Caco-2 (cell line): ENCODE measurements around the gene PRICKLE4. TPM values are rescaled to one million over a fixed set of nuclear protein-coding genes. Genes with fewer than 3 reads are reported as not detected.

Experiments
- BruUV-seq: library from RNA; stranded (reverse); fragments of 400-500 nt; replicated peaks from 2 replicates; lab custom pipeline; 2021; lab: Mats Ljungman, UMichigan
- CTCF ChIA-PET: fragments of 300-600 bp; sonication (Branson Sonifier 250); formaldehyde crosslinking; loops from one replicate; lab custom pipeline; 2022; ENCODE audit warnings: antibody characterized with exemption; lab: Charles Lee
- POLR2A ChIA-PET: fragments of 300-600 bp; sonication (Branson Sonifier 250); formaldehyde crosslinking; loops from one replicate; lab custom pipeline; 2022; ENCODE audit warnings: antibody characterized with exemption; lab: Charles Lee
- DNase-seq, 2 experiments: peaks; one replicate each; pipeline versions ENCODE4 v3.0.0 to v3.0.0-alpha.2; 2020 to 2022
- H3K27me3 ChIP-seq: replicated peaks from 2 replicates; pipeline ENCODE4 v1.6.0; 2011; ENCODE audit warnings: low read length; ENCODE audit not compliant: control insufficient read depth, insufficient read depth
- H3K36me3 ChIP-seq: 2 replicates; pipeline ENCODE4 v1.5.1; 2011; ENCODE audit warnings: low read length; ENCODE audit not compliant: control insufficient read depth, insufficient read depth
- H3K4me1 ChIP-seq: fragments of 250-450 bp; sonication (Bioruptor Pico); 2 replicates; pipeline ENCODE4 v1.5.1; 2020; ENCODE audit warnings: mild to moderate bottlenecking
- H3K4me3 ChIP-seq: 2 replicates; pipeline ENCODE4 v1.5.1; 2011; ENCODE audit warnings: low read depth, mild to moderate bottlenecking, control low read depth, low read length
- H3K9me3 ChIP-seq: fragments of 250-450 bp; sonication (Bioruptor Pico); 2 replicates; pipeline ENCODE4 v1.5.1; 2020; ENCODE audit warnings: mild to moderate bottlenecking, moderate library complexity
- H3K27ac Mint-ChIP-seq: one replicate; pipeline ENCODE4 v1.8.0; 2022; ENCODE audit warnings: mixed read lengths; ENCODE audit not compliant: unreplicated experiment
- H3K27me3 Mint-ChIP-seq: one replicate; pipeline ENCODE4 v1.8.0; 2022; ENCODE audit warnings: mixed read lengths; ENCODE audit not compliant: insufficient read depth, unreplicated experiment
- H3K36me3 Mint-ChIP-seq: one replicate; pipeline ENCODE4 v1.8.0; 2022; ENCODE audit warnings: mild to moderate bottlenecking, mixed read lengths; ENCODE audit not compliant: insufficient read depth, unreplicated experiment
- H3K4me1 Mint-ChIP-seq: one replicate; pipeline ENCODE4 v1.8.0; 2022; ENCODE audit warnings: low read depth, mixed read lengths; ENCODE audit not compliant: unreplicated experiment
- H3K4me3 Mint-ChIP-seq: one replicate; pipeline ENCODE4 v1.8.0; 2022; ENCODE audit warnings: mild to moderate bottlenecking, moderate library complexity, mixed read lengths; ENCODE audit not compliant: unreplicated experiment
- H3K9me3 Mint-ChIP-seq: one replicate; pipeline ENCODE4 v1.8.0; 2022; ENCODE audit warnings: mixed read lengths; ENCODE audit not compliant: unreplicated experiment
- CTCF ChIP-seq, 2 experiments: fragments of 200-600 bp in 1 of 2; IDR thresholded peaks; 1 replicate in 1 of 2; 2 replicates in 1 of 2; pipeline versions ENCODE4 v1.5.1 to v1.8.0; 2011 to 2022; ENCODE audit warnings: antibody characterized with exemption in 1 of 2, control low read depth in 1 of 2, inconsistent platforms in 1 of 2, low read depth in 1 of 2, low read length in 1 of 2, mild to moderate bottlenecking in 1 of 2, moderate library complexity in 1 of 2; ENCODE audit not compliant: insufficient read depth in 1 of 2, severe bottlenecking in 1 of 2, unreplicated experiment in 1 of 2
- intact Hi-C: fragments of 100-400 bp; cut with micrococcal nuclease; formaldehyde crosslinking; loops from one replicate; pipeline ENCODE4 v1.10.0; 2022; ENCODE audit not compliant: unreplicated experiment
- total RNA-seq: library from RNA; stranded (reverse); gene quantifications from 2 replicates; pipeline ENCODE4 v1.2.3, GENCODE V29; 2022

The PRICKLE4 gene
- total RNA-seq, 1 experiment from 2014 or later, result 2.8 TPM

- H3K4me3 Mint-ChIP-seq, result no peak overlapping the region
- ChIA-PET POLR2A (interaction anchor here (0.6 to 1.9 kb wide), 2 partner anchors 54 to 839 kb away, joined by 3 to 7 read pairs; partner anchors contain the start of gene TOMM6), CTCF (interaction anchor here (1.0 to 3.2 kb wide), 2 partner anchors 47 to 54 kb away, joined by 3 to 23 read pairs; partner anchors contain the start of genes FRS3 and TOMM6)
- H3K4me3 ChIP-seq, result no peak overlapping the region
- no peaks in the 10 kb centered on the region for H3K27me3 ChIP-seq
- BruUV-seq, result no TSS peak
- H3K27me3 Mint-ChIP-seq, result no peaks in the 10 kb centered on the region
- no peaks in the 10 kb centered on the region for H3K36me3 Mint-ChIP-seq
- H3K4me1 ChIP-seq, result peaks cover 12% of the 10 kb centered on the region
- DNase-seq, result no peak
- H3K27ac Mint-ChIP-seq, result no peak overlapping the region
- H3K36me3 ChIP-seq, result no peaks in the 10 kb centered on the region
- H3K4me1 Mint-ChIP-seq, result peaks cover 7% of the 10 kb centered on the region
- no peak for TF ChIP-seq CTCF (IDR thresholded peaks at IDR 0.05; ENCODE audit: insufficient read depth in 1 of 2, low read depth in 1 of 2, low read length in 1 of 2, severe bottlenecking in 1 of 2, unreplicated experiment in 1 of 2)
- no peaks in the 10 kb centered on the region for H3K9me3 ChIP-seq
- intact Hi-C loops, result no loop called here
- H3K9me3 Mint-ChIP-seq, result no peaks in the 10 kb centered on the region
These were observed 47.8 kb upstream of the PRICKLE4 start for GRCh38 chr6:41732591-41733359.

GRCh38 chr6:41733360-41733706 lies 47.2 kb upstream of the PRICKLE4 start:
- no TSS peak for BruUV-seq
- no peaks in the 10 kb centered on the region for H3K9me3 Mint-ChIP-seq
- intact Hi-C loops, result no loop called here
- H3K4me1 ChIP-seq, result peaks cover 14% of the 10 kb centered on the region
- peak overlapping the region; percentile 75 for H3K4me3 Mint-ChIP-seq
- H3K36me3 ChIP-seq, result no peaks in the 10 kb centered on the region
- H3K4me3 ChIP-seq, result peak overlapping the region; percentile 62
- DNase-seq, result no peak
- no peaks in the 10 kb centered on the region for H3K27me3 Mint-ChIP-seq
- CTCF ChIA-PET, result interaction anchor here (0.9 to 3.2 kb wide), 6 partner anchors 11 to 68 kb away, joined by 3 to 23 read pairs (median 4); partner anchors contain the start of genes FRS3 and TOMM6
- no peaks in the 10 kb centered on the region for H3K27me3 ChIP-seq
- no peak for TF ChIP-seq CTCF (IDR thresholded peaks at IDR 0.05; ENCODE audit: insufficient read depth in 1 of 2, low read depth in 1 of 2, low read length in 1 of 2, severe bottlenecking in 1 of 2, unreplicated experiment in 1 of 2)
- H3K9me3 ChIP-seq, result no peaks in the 10 kb centered on the region
- peaks cover 7% of the 10 kb centered on the region for H3K4me1 Mint-ChIP-seq
- POLR2A ChIA-PET, result interaction anchor here (0.6 to 1.9 kb wide), 3 partner anchors 53 to 838 kb away, joined by 3 to 8 read pairs (median 7); partner anchors contain the start of gene TOMM6
- H3K36me3 Mint-ChIP-seq, result no peaks in the 10 kb centered on the region
- no peak overlapping the region for H3K27ac Mint-ChIP-seq
